Endothelial cell of coronary artery (primary cell): ENCODE results near the gene USP1. TPM values are rescaled to one million over a fixed set of nuclear protein-coding genes. Genes with fewer than 3 reads are reported as not detected.

Experiments
- total RNA-seq: library from RNA; depleted of rRNA; stranded (reverse); fragments of >200 nt; gene quantifications from 2 replicates; pipeline ENCODE4 v1.2.3, GENCODE V29; 2014

USP1 gene, protein sequence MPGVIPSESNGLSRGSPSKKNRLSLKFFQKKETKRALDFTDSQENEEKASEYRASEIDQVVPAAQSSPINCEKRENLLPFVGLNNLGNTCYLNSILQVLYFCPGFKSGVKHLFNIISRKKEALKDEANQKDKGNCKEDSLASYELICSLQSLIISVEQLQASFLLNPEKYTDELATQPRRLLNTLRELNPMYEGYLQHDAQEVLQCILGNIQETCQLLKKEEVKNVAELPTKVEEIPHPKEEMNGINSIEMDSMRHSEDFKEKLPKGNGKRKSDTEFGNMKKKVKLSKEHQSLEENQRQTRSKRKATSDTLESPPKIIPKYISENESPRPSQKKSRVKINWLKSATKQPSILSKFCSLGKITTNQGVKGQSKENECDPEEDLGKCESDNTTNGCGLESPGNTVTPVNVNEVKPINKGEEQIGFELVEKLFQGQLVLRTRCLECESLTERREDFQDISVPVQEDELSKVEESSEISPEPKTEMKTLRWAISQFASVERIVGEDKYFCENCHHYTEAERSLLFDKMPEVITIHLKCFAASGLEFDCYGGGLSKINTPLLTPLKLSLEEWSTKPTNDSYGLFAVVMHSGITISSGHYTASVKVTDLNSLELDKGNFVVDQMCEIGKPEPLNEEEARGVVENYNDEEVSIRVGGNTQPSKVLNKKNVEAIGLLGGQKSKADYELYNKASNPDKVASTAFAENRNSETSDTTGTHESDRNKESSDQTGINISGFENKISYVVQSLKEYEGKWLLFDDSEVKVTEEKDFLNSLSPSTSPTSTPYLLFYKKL
- total RNA-seq, result 22.0 and 30.3 TPM in 2 replicates

DNA sequence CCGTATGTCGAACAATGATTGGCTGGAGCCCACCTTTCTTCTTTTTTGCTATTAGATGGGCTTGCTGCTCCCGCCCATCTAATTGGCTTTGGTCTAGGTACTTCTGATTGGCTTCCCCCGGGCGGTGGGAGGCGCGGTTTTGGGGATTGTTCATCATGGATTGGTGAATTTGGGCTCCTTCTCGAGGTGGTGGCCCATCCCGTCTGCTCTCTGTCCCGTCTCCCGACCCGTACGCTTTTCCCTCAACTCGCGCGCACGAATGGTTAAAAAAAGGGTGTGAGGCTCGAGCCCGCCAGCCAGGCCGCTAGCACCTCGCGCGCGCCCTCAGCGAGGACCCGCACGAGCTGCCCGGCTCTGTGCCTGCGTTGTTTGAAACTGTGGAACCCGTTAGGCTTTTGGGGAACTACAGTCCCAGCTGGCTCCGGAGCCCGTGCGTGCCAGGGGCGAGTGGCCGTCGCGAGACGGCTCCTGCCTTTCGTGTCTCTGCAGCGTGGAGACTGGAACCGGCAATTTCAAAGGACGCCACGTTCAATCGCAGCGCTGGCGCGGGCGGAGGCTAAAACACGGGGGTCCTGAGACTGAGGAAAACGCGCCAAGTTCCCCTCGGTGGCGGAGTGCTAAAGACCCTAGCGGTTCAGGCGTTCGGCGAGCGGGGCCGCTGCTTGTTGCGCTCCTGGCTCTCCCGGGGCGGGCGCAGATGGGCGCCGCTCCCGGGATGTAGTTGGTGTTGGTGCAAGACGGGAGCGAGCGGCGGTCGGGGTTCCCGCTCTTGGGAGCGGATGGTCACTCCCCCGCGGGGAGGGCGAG is at the start of gene USP1:
USP1 (plus strand) TSS at position 584 of the 807 bp plus-strand sequence. CDS start 2,819 bp downstream, outside the sequence.

Other genes starting within 250 kb of the USP1 start
- not detected in 2 replicates for gene L1TD1, start 242.2 kb upstream of the USP1 start, total RNA-seq
- not detected in 2 replicates for gene KANK4, start 117.6 kb upstream of the USP1 start, total RNA-seq
- gene ANGPTL3, start 160.5 kb downstream of the USP1 start, total RNA-seq, result not detected in 2 replicates